ENCODE results near the gene SCFD2. TPM values are rescaled to one million over a fixed set of nuclear protein-coding genes. Genes with fewer than 3 reads are reported as not detected.
"Not testable (repeated sequence)": the region's sequence is repeated elsewhere in the genome, so short reads cannot be mapped to it uniquely, and the experiment has no call there.

Gene SCFD2
- total and polyA plus RNA-seq, 2 of the 8 experiments (the other 6 are each of a cell fraction or from before 2014, with no cell fraction given) = 6.2 to 10.2 TPM

- no peak for TF ChIP-seq POU5F1 (IDR thresholded peaks at IDR 0.05; ENCODE audit: low read depth, low read length)
- no peak for TF ChIP-seq HDAC6 (IDR thresholded peaks at IDR 0.05; ENCODE audit: low read depth, low read length)
- TF ChIP-seq CTCF (IDR thresholded peaks at IDR 0.05; ENCODE audit: control extremely low read depth in 1 of 3, insufficient read depth in 1 of 3, low read depth in 1 of 3, low read length in 3 of 3) = no peak
- no peak for TF ChIP-seq CHD1 (IDR thresholded peaks at IDR 0.05; ENCODE audit: low read depth, low read length)
- TF ChIP-seq YY1 (IDR thresholded peaks at IDR 0.05; ENCODE audit: low read depth, low read length) = no peak
These were observed 372.1 kb downstream of the SCFD2 start (continued) for GRCh38 chr4:52993771-52994170.

- H3K18ac ChIP-seq (ENCODE audit: extremely low read depth, low read length); H3K9ac ChIP-seq (replicated peaks in 1 of 4; ENCODE audit: extremely low read depth in 1 of 4, low read depth in 3 of 4, low read length in 3 of 4); H3K23ac ChIP-seq (ENCODE audit: insufficient read length); H3K4me1 ChIP-seq (replicated peaks in 1 of 4; ENCODE audit: control insufficient read depth in 3 of 4, insufficient read depth in 4 of 4, low read length in 3 of 4); H3K14ac ChIP-seq (ENCODE audit: insufficient read length); FAIRE-seq; H4K20me1 ChIP-seq (replicated peaks in 1 of 2; ENCODE audit: control insufficient read depth in 1 of 2, insufficient read depth in 2 of 2, low read length in 2 of 2); DNase-seq (ENCODE audit: low read depth in 1 of 2, low spot score in 2 of 2); H3K56ac ChIP-seq (replicated peaks; ENCODE audit: insufficient read length, low read depth, low read length); H2BK15ac ChIP-seq (ENCODE audit: low read length); H2AFZ ChIP-seq (ENCODE audit: low read length); H3K79me2 ChIP-seq (ENCODE audit: control insufficient read depth in 1 of 2, insufficient read depth in 2 of 2, low read length in 2 of 2); H4K8ac ChIP-seq (ENCODE audit: extremely low read depth, insufficient read depth, low read length); H2BK12ac ChIP-seq (ENCODE audit: low read depth, low read length); H3K4ac ChIP-seq (replicated peaks; ENCODE audit: insufficient read length, low read depth, low read length); H3K4me2 ChIP-seq (ENCODE audit: insufficient read depth in 1 of 2, low read depth in 2 of 2, low read length in 2 of 2); POLR2A ChIA-PET (ENCODE audit: partially characterized antibody); CTCF ChIA-PET (ENCODE audit: partially characterized antibody); H2BK5ac ChIP-seq (ENCODE audit: low read depth, low read length); H3K79me1 ChIP-seq (ENCODE audit: low read depth, low read length); H2BK20ac ChIP-seq (ENCODE audit: low read length); H4K5ac ChIP-seq (ENCODE audit: insufficient read length, low read depth, low read length); H3K27me3 ChIP-seq (replicated peaks in 1 of 4; ENCODE audit: control insufficient read depth in 3 of 4, extremely low read depth in 1 of 4, insufficient read depth in 3 of 4, low read length in 3 of 4); H3K23me2 ChIP-seq (ENCODE audit: low read depth, low read length); H2BK120ac ChIP-seq (replicated peaks; ENCODE audit: low read depth, low read length); H3K36me3 ChIP-seq (ENCODE audit: control insufficient read depth in 2 of 4, insufficient read depth in 4 of 4, low read length in 3 of 4); H3K27ac ChIP-seq (ENCODE audit: low read depth, low read length); H2AK5ac ChIP-seq (ENCODE audit: low read depth, low read length); H3K4me3 ChIP-seq (ENCODE audit: extremely low read depth in 1 of 4, insufficient read depth in 2 of 4, low read depth in 3 of 4, low read length in 4 of 4); H4K91ac ChIP-seq (replicated peaks; ENCODE audit: insufficient read length, low read length): not testable (repeated sequence)
- 91% methylated on average over 13 of the region's 27 CpGs; no CpG with 5 or more reads in 1 of the 2 experiments for WGBS, 2 experiments (ENCODE audit: extremely low coverage in 1 of 2, insufficient coverage in 1 of 2, insufficient read length in 1 of 2, insufficient replicate concordance in 2 of 2, low coverage in 1 of 2, low lambda C conversion rate in 2 of 2, missing lambda C conversion rate in 1 of 2)
- peaks cover 0 to 15% of the 10 kb centered on the region in 2 experiments; a peak in 1 of 4 replicates for H3K9me3 ChIP-seq (ENCODE audit: insufficient read depth in 2 of 2, low read depth in 1 of 2, low read length in 1 of 2)
These were observed 373.3 kb downstream of the SCFD2 start for GRCh38 chr4:52992551-52992950.

All from H1 (cell line).